Muscle layer of duodenum (tissue), 2 donors: ENCODE results near the gene SPIN3.
"Not testable (repeated sequence)": the region's sequence is repeated elsewhere in the genome, so short reads cannot be mapped to it uniquely, and the experiment has no call there.

ENCODE experiments used
- H3K27ac ChIP-seq: one replicate; pipeline ENCODE4 v1.7.0; 2013; ENCODE audit warnings: mild to moderate bottlenecking, low read length
- H3K27me3 ChIP-seq: one replicate; pipeline ENCODE4 v1.7.0; 2013; ENCODE audit warnings: low read depth, mild to moderate bottlenecking, control low read depth, low read length
- H3K36me3 ChIP-seq, 2 donors: one replicate each; pipeline ENCODE4 v1.7.0; 2013; ENCODE audit warnings: low read length in 2 of 2, control low read depth in 1 of 2, mild to moderate bottlenecking in 1 of 2; ENCODE audit not compliant: insufficient read depth in 2 of 2, control insufficient read depth in 1 of 2
- H3K4me1 ChIP-seq, 2 donors: one replicate each; pipeline ENCODE4 v1.7.0; 2013; ENCODE audit warnings: low read length in 2 of 2, mild to moderate bottlenecking in 2 of 2, control low read depth in 1 of 2, moderate library complexity in 1 of 2; ENCODE audit not compliant: insufficient read depth in 2 of 2, control insufficient read depth in 1 of 2
- H3K4me3 ChIP-seq, 2 donors: one replicate each; pipeline ENCODE4 v1.7.0; 2013; ENCODE audit warnings: low read length in 2 of 2, low read depth in 1 of 2, mild to moderate bottlenecking in 1 of 2
- H3K9me3 ChIP-seq, 2 donors: one replicate each; pipeline ENCODE4 v1.7.0; 2013; ENCODE audit warnings: low read length in 2 of 2, control low read depth in 1 of 2, mild to moderate bottlenecking in 1 of 2; ENCODE audit not compliant: control insufficient read depth in 1 of 2
- donor health status: healthy.

Gene SPIN3

GRCh38 chrX:56963377-56963776 is 32.0 kb downstream of the SPIN3 start:
- H3K27ac ChIP-seq, result no peak overlapping the region
- H3K9me3 ChIP-seq, result no peaks in the 10 kb centered on the region
- H3K36me3 ChIP-seq, result peaks cover 0 to 7% of the 10 kb centered on the region in 2 donors
- H3K4me3 ChIP-seq, result no peak overlapping the region
- no peaks in the 10 kb centered on the region for H3K4me1 ChIP-seq
- no peaks in the 10 kb centered on the region for H3K27me3 ChIP-seq

DNA sequence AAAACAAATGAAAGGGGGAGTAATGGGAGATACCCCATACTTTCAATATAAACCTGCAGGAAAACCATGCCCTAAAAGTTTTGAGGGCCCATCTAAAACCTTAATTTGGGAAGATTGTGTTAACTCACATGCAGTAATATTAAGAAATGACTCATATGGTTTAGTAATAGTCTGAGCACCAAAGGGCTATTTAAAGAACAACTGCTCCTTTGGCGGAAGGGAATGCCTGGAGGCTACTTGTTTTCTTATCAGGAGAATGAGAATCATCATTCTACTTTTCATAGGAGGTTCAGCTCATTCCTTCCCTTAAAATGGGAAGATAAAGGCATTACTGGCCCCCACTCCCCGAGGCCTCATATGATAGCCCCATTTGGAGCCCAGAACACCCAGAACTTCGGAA is 47.6 kb downstream of the SPIN3 start:
- no peaks in the 10 kb centered on the region for H3K27me3 ChIP-seq
- H3K27ac ChIP-seq, result no peak overlapping the region
- H3K9me3 ChIP-seq, result peaks cover 0 to 3% of the 10 kb centered on the region in 2 donors
- no peaks in the 10 kb centered on the region for H3K4me1 ChIP-seq
- no peak overlapping the region for H3K4me3 ChIP-seq
- H3K36me3 ChIP-seq, result no peaks in the 10 kb centered on the region

GRCh38 chrX:56946201-56946600 is 49.1 kb downstream of the SPIN3 start:
- not testable (repeated sequence) for H3K27me3 ChIP-seq, H3K27ac ChIP-seq, H3K36me3 ChIP-seq, H3K4me3 ChIP-seq, H3K9me3 ChIP-seq, H3K4me1 ChIP-seq

GRCh38 chrX:56945226-56945625 is 50.1 kb downstream of the SPIN3 start:
- not testable (repeated sequence) for H3K27me3 ChIP-seq, H3K4me1 ChIP-seq, H3K36me3 ChIP-seq, H3K27ac ChIP-seq, H3K9me3 ChIP-seq, H3K4me3 ChIP-seq

DNA sequence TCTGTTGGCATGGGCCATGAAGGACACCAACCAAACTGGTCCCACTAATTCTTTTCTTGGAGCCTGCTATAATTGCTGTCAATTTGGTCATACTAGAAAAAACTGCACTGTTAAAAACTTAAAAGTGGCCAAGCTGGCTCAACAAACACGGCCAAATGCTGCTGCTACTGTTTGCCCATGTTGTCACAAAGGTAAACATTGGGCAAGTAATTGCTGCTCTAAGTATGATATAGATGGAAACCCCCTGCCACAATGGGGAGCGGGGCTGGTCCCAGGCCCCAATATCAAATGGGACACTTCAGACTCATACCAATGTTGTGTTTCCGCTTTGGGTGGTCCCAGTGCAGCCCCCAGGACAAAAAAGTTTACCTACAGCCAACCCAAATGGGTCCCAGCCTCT is 52.1 kb downstream of the SPIN3 start:
- no peak overlapping the region for H3K4me3 ChIP-seq
- H3K36me3 ChIP-seq, result no peaks in the 10 kb centered on the region
- no peaks in the 10 kb centered on the region for H3K4me1 ChIP-seq
- no peaks in the 10 kb centered on the region for H3K27me3 ChIP-seq
- H3K27ac ChIP-seq, result no peak overlapping the region
- H3K9me3 ChIP-seq, result peaks cover 0 to 2% of the 10 kb centered on the region in 2 donors
